ENCODE results near the gene C3. TPM values are rescaled to one million over a fixed set of nuclear protein-coding genes. Genes with fewer than 3 reads are reported as not detected.
"Not testable (repeated sequence)": the region's sequence is repeated elsewhere in the genome, so short reads cannot be mapped to it uniquely, and the experiment has no call there.

The C3 gene
- total RNA-seq, 3 donors from 2014 or later, result 42.2 to 473 (median 261) TPM

- no peaks in the 10 kb centered on the region for H3K9me3 ChIP-seq
- H3K4me3 ChIP-seq, result no peak overlapping the region
- H3K36me3 ChIP-seq (ENCODE audit: low read depth), result no peaks in the 10 kb centered on the region
- intact Hi-C loops (cut with DNase I, micrococcal nuclease), result no loop called here
- DNase-seq, result peak in 1 of 3 donors; percentile 22
- no peaks in the 10 kb centered on the region for H3K4me1 ChIP-seq (ENCODE audit: low read depth)
- TF ChIP-seq CTCF (IDR thresholded peaks at IDR 0.05), result no peak
- ATAC-seq, result no peak
Observed at GRCh38 chr19:6709549-6709948, 10.9 kb downstream of the C3 start.

- intact Hi-C loops (cut with DNase I, micrococcal nuclease); H3K36me3 ChIP-seq (ENCODE audit: low read depth); H3K9me3 ChIP-seq; H3K4me1 ChIP-seq (ENCODE audit: low read depth); ATAC-seq; H3K4me3 ChIP-seq: not testable (repeated sequence)
- DNase-seq, result peak in 1 of 3 donors; percentile 19
Observed at GRCh38 chr19:6708913-6709312, 11.5 kb downstream of the C3 start.

- ATAC-seq, result no peak
- H3K36me3 ChIP-seq (ENCODE audit: low read depth), result no peaks in the 10 kb centered on the region
- DNase-seq, result no peak
- TF ChIP-seq CTCF (IDR thresholded peaks at IDR 0.05), result no peak
- no peak overlapping the region for H3K4me3 ChIP-seq
- H3K4me1 ChIP-seq (ENCODE audit: low read depth), result no peaks in the 10 kb centered on the region
- intact Hi-C loops (cut with DNase I, micrococcal nuclease), result no loop called here
- no peaks in the 10 kb centered on the region for H3K9me3 ChIP-seq
Observed at GRCh38 chr19:6708346-6708745, 12.1 kb downstream of the C3 start.

- Histone ChIP-seq H3K36me3 (ENCODE audit: low read depth) (no peaks in the 10 kb centered on the region), H3K9me3 (no peaks in the 10 kb centered on the region), H3K4me3 (no peak overlapping the region), H3K4me1 (ENCODE audit: low read depth) (no peaks in the 10 kb centered on the region)
- ATAC-seq (no peak), DNase-seq (peak in 1 of 3 donors; percentile 38)
- intact Hi-C loops (cut with DNase I, micrococcal nuclease), result no loop called here
- no peak for TF ChIP-seq CTCF (IDR thresholded peaks at IDR 0.05)
Observed at GRCh38 chr19:6707658-6708018, 12.8 kb downstream of the C3 start.

GRCh38 chr19:6707011-6707657, 13.3 kb downstream of the C3 start:
- Histone ChIP-seq H3K4me3 (no peak overlapping the region), H3K4me1 (ENCODE audit: low read depth) (no peaks in the 10 kb centered on the region), H3K9me3 (no peaks in the 10 kb centered on the region), H3K36me3 (ENCODE audit: low read depth) (no peaks in the 10 kb centered on the region)
- intact Hi-C loops (cut with DNase I, micrococcal nuclease), result no loop called here
- DNase-seq (peak in 1 of 3 donors; percentile 35), ATAC-seq (no peak)
- TF ChIP-seq CTCF (IDR thresholded peaks at IDR 0.05), result no peak

- Histone ChIP-seq H3K9me3 (no peaks in the 10 kb centered on the region), H3K4me3 (no peak overlapping the region), H3K4me1 (ENCODE audit: low read depth) (no peaks in the 10 kb centered on the region), H3K36me3 (ENCODE audit: low read depth) (no peaks in the 10 kb centered on the region)
- DNase-seq (no peak), ATAC-seq (no peak)
- intact Hi-C loops (cut with DNase I, micrococcal nuclease), result no loop called here
- TF ChIP-seq CTCF (IDR thresholded peaks at IDR 0.05), result no peak
Observed at GRCh38 chr19:6706633-6706958, 13.9 kb downstream of the C3 start.
